Stomach (tissue), 9 donors: ENCODE measurements around the gene NOL12. TPM values are rescaled to one million over a fixed set of nuclear protein-coding genes. Genes with fewer than 3 reads are reported as not detected.

Experiments
- DNase-seq, 2 donors: peaks; one replicate each; pipeline versions ENCODE4 v3.0.0 to v3.0.0-alpha.2; 2013 to 2019
- H3K27ac ChIP-seq, 5 donors: fragments of 200-600 bp in 4 of 5; sonication (generic) in 4 of 5; one replicate each; pipeline ENCODE4 v1.5.1; 2013 to 2019; ENCODE audit warnings: mild to moderate bottlenecking in 1 of 5, moderate library complexity in 1 of 5
- H3K27me3 ChIP-seq, 3 donors: fragments of 200-600 bp; sonication (generic); one replicate each; pipeline ENCODE4 v1.5.1; 2017 to 2019; ENCODE audit warnings: mixed run types in 1 of 3
- H3K36me3 ChIP-seq, 4 donors: fragments of 200-600 bp; sonication (generic); 1 replicate in 3 of 4; 2 replicates in 1 of 4; pipeline ENCODE4 v1.5.1; 2016 to 2019
- H3K4me1 ChIP-seq, 4 donors: fragments of 200-600 bp; sonication (generic); one replicate each; pipeline ENCODE4 v1.5.1; 2016 to 2019
- H3K4me3 ChIP-seq, 4 donors: fragments of 200-600 bp; sonication (generic) in 3 of 4; one replicate each; pipeline ENCODE4 v1.5.1; 2016 to 2019; ENCODE audit warnings: mild to moderate bottlenecking in 1 of 4
- H3K9me3 ChIP-seq, 4 donors: fragments of 200-600 bp; sonication (generic); one replicate each; pipeline ENCODE4 v1.5.1; 2016 to 2019
- CTCF ChIP-seq, 7 experiments: fragments of 450-650 bp in 4 of 7; fragments of 200-600 bp in 3 of 7; sonication (generic) in 3 of 7; IDR thresholded peaks; one replicate each; pipeline ENCODE4 v1.5.1; 2016 to 2019; ENCODE audit warnings: antibody characterized with exemption in 7 of 7, control low read depth in 2 of 7, mild to moderate bottlenecking in 1 of 7
- EP300 ChIP-seq: sonication (generic); formaldehyde crosslinking; IDR thresholded peaks from one replicate; pipeline ENCODE4 v1.6.1; 2017; ENCODE audit warnings: antibody characterized with exemption
- POLR2A ChIP-seq, 4 donors: fragments of 450-650 bp; IDR thresholded peaks; one replicate each; pipeline ENCODE4 v1.6.1; 2016; ENCODE audit warnings: antibody characterized with exemption in 4 of 4, control low read depth in 2 of 4, mild to moderate bottlenecking in 1 of 4, moderate library complexity in 1 of 4
- POLR2AphosphoS5 ChIP-seq, 3 donors: sonication (generic); formaldehyde crosslinking; IDR thresholded peaks; one replicate each; pipeline ENCODE4 v1.6.1; 2016; ENCODE audit warnings: antibody characterized with exemption in 3 of 3
- whole genome bisulfite sequencing, 5 donors: extraction: QIAGEN DNeasy Blood & Tissue Kit in 3 of 5; methylation state at CpG; one replicate each; pipeline versions ENCODE4 v1.1.5 to v1.1.7; 2013 to 2018; 5-methylcytosine and 5-hydroxymethylcytosine counted together
- intact Hi-C: fragments of 100-400 bp; cut with DNase I; formaldehyde crosslinking; loops from one replicate; pipeline ENCODE4 v1.15.1; 2023; ENCODE audit warnings: low total_unique reads
- polyA plus RNA-seq, 3 donors: library from polyadenylated mRNA; stranded (reverse); fragments of 200-250 nt; gene quantifications; one replicate each; pipeline ENCODE4 v1.2.3, GENCODE V29; 2013
- total RNA-seq, 5 donors: library from RNA; depleted of rRNA; stranded (reverse); fragments of >200 nt; gene quantifications; one replicate each; pipeline versions ENCODE4 v1.1.0 to v1.2.3, GENCODE V29; 2014 to 2016
- donor health status: healthy with polysubstance abuse.
- donor health status: Bipolar disorder and iron deficiency.
- donor health status: healthy.

The NOL12 gene
- total and polyA plus RNA-seq, 8 donors = 9.3 to 64.6 (median 35.3) TPM

GRCh38 chr22:37728620-37729019 lies 42.5 kb downstream of the NOL12 start:
- WGBS, 5 donors = 96 to 100% (median 100%) methylated on average over 1 of the region's 1 CpG
- Histone ChIP-seq H3K27me3 (no peaks in the 10 kb centered on the region), H3K36me3 (peaks cover 0 to under 1% (median 0%) of the 10 kb centered on the region in 4 donors), H3K4me1 (peaks cover 21 to 61% (median 37%) of the 10 kb centered on the region in 4 donors), H3K9me3 (no peaks in the 10 kb centered on the region), H3K27ac (peak overlapping the region in 4 of 5 donors; percentile 60 to 81 (median 70)), H3K4me3 (no peak overlapping the region)
- DNase-seq = no peak
- TF ChIP-seq POLR2AphosphoS5 (IDR thresholded peaks at IDR 0.05) = no peak
- TF ChIP-seq EP300 = no peak
- TF ChIP-seq POLR2A (IDR thresholded peaks at IDR 0.05) = no peak
- TF ChIP-seq CTCF (IDR thresholded peaks at IDR 0.05) = no peak
- intact Hi-C loops = no loop called here

GRCh38 chr22:37731804-37732471 lies 45.8 kb downstream of the NOL12 start:
- DNase-seq = peak; percentile 65 to 87
- no peaks in the 10 kb centered on the region for H3K27me3 ChIP-seq
- whole genome bisulfite sequencing, 5 donors = 38 to 74% (median 54%) methylated on average over 13 of the region's 13 CpGs
- peak overlapping the region; percentile 82 to 92 (median 89) for H3K27ac ChIP-seq
- H3K9me3 ChIP-seq = no peaks in the 10 kb centered on the region
- intact Hi-C loops = no loop called here
- no peaks in the 10 kb centered on the region for H3K36me3 ChIP-seq
- no peak overlapping the region for H3K4me3 ChIP-seq
- TF ChIP-seq CTCF (IDR thresholded peaks at IDR 0.05) = peak in 2 of 7 experiments; percentile 18 to 38
- TF ChIP-seq POLR2AphosphoS5 (IDR thresholded peaks at IDR 0.05) = peak in 2 of 3 donors; percentile 27 to 76
- no peak for TF ChIP-seq EP300
- peaks cover 34 to 82% (median 57%) of the 10 kb centered on the region in 4 donors for H3K4me1 ChIP-seq

GRCh38 chr22:37732699-37733607 lies 46.8 kb downstream of the NOL12 start:
- Histone ChIP-seq H3K4me3 (no peak overlapping the region), H3K27ac (peak overlapping the region; percentile 79 to 92 (median 87)), H3K9me3 (no peaks in the 10 kb centered on the region), H3K4me1 (peaks cover 27 to 73% (median 48%) of the 10 kb centered on the region in 4 donors), H3K27me3 (no peaks in the 10 kb centered on the region), H3K36me3 (no peaks in the 10 kb centered on the region)
- no peak for TF ChIP-seq POLR2AphosphoS5 (IDR thresholded peaks at IDR 0.05)
- TF ChIP-seq CTCF (IDR thresholded peaks at IDR 0.05) = no peak
- TF ChIP-seq EP300 = no peak
- TF ChIP-seq POLR2A (IDR thresholded peaks at IDR 0.05) = no peak
- DNase-seq = peak in 1 of 2 donors; percentile 28
- 76 to 81% (median 79%) methylated on average over 16 to 19 of the region's 19 CpGs for WGBS, 5 donors
- intact Hi-C loops = no loop called here

GRCh38 chr22:37733625-37734401 lies 47.7 kb downstream of the NOL12 start:
- Histone ChIP-seq H3K36me3 (no peaks in the 10 kb centered on the region), H3K27me3 (no peaks in the 10 kb centered on the region), H3K4me1 (peaks cover 27 to 66% (median 44%) of the 10 kb centered on the region in 4 donors), H3K9me3 (no peaks in the 10 kb centered on the region), H3K4me3 (no peak overlapping the region), H3K27ac (peak overlapping the region; percentile 79 to 92 (median 87))
- 47 to 61% (median 57%) methylated on average over 11 of the region's 11 CpGs for WGBS, 5 donors
- TF ChIP-seq POLR2A (IDR thresholded peaks at IDR 0.05) (no peak), EP300 (no peak), POLR2AphosphoS5 (IDR thresholded peaks at IDR 0.05) (no peak), CTCF (IDR thresholded peaks at IDR 0.05) (no peak)
- intact Hi-C loops = no loop called here
- DNase-seq = peak; percentile 48 to 74
